HL-60 (cell line): ENCODE measurements around the gene TBC1D22A.

ENCODE experiments used
- DNase-seq, 2 experiments: peaks; one replicate each; pipeline ENCODE4 v3.0.0-alpha.2; 2010 to 2020; ENCODE audit warnings: low read depth in 1 of 2, low spot score in 1 of 2
- H3K27ac ChIP-seq: fragments of 250-450 bp; sonication (Bioruptor Pico); replicated peaks from 2 replicates; pipeline ENCODE4 v1.5.1; 2020; ENCODE audit warnings: mild to moderate bottlenecking, moderate library complexity
- H3K27me3 ChIP-seq: fragments of 250-450 bp; sonication (Bioruptor Pico); 2 replicates; pipeline ENCODE4 v1.5.1; 2021; ENCODE audit warnings: mild to moderate bottlenecking, moderate library complexity; ENCODE audit not compliant: insufficient read depth, poor library complexity, severe bottlenecking
- H3K4me3 ChIP-seq: replicated peaks from 2 replicates; pipeline ENCODE4 v1.5.1; 2011; ENCODE audit warnings: mild to moderate bottlenecking, control low read depth, low read length; ENCODE audit not compliant: insufficient read depth
- GABPA ChIP-seq: IDR thresholded peaks from 2 replicates; pipeline ENCODE4 v1.6.1; 2012; ENCODE audit warnings: low read depth
- POLR2AphosphoS5 ChIP-seq: IDR thresholded peaks from 2 replicates; pipeline ENCODE4 v1.6.1; 2012; ENCODE audit warnings: low read depth
- SPI1 ChIP-seq: IDR thresholded peaks from 2 replicates; pipeline ENCODE4 v1.6.1; 2012; ENCODE audit warnings: low read depth, mild to moderate bottlenecking, borderline replicate concordance
- TF ChIP-seq, protein P1 (sequence below): IDR thresholded peaks from 2 replicates; pipeline ENCODE4 v1.6.1; 2012; ENCODE audit warnings: low read depth; ENCODE audit not compliant: insufficient replicate concordance
- TF ChIP-seq, protein P2 (sequence below): IDR thresholded peaks from one replicate; pipeline ENCODE4 v1.5.1; 2011; ENCODE audit warnings: low read length, control low read depth, inconsistent platforms; ENCODE audit not compliant: insufficient read depth

The TBC1D22A gene

DNA sequence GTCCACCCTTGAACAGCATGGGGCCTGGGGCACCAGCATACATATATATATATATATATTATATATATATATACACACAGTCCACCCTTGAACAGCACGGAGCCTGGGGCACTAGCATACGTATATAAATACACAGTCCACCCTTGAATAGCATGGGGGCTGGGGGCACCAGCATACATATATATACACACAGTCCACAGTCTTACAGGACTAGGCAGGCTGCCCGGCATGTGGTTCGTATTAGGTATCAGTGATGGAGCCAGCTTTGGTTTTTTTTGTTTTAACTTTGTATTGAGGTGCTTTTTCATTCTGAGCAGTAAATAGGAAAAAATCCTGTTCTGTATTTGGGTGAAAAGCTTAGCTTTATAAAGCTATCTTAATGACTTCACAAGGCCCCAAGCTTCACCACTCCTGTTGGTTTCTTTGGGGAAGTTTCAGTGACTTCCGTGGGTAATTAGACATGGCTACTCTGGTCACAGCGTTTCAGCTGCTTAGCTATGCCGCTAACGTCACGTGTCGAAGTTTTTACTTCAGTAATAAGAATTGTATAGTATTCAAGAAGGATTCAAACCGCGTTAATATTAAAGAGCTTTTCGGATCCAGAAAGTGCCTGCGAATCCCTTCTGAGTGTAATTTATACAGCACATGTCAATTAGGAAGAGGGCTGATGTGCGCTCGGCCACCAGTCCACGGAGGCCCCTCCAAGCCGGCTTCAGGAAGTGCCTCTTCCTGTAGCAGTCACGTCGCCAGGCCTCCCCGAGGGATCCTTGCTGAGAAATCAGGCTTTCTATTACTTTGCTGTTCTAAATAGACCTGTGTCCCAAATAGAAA is 179.7 kb downstream of the TBC1D22A start:
- DNase-seq = peak in 1 of 2 experiments; percentile 35
- TF ChIP-seq POLR2AphosphoS5 = no peak
- TF ChIP-seq GABPA = peak; percentile 53; the same call in 1 of the 2 replicates
- Histone ChIP-seq H3K4me3 (no peak overlapping the region), H3K27ac (peak overlapping the region; percentile 63), H3K27me3 (no peaks in the 10 kb centered on the region)

DNA sequence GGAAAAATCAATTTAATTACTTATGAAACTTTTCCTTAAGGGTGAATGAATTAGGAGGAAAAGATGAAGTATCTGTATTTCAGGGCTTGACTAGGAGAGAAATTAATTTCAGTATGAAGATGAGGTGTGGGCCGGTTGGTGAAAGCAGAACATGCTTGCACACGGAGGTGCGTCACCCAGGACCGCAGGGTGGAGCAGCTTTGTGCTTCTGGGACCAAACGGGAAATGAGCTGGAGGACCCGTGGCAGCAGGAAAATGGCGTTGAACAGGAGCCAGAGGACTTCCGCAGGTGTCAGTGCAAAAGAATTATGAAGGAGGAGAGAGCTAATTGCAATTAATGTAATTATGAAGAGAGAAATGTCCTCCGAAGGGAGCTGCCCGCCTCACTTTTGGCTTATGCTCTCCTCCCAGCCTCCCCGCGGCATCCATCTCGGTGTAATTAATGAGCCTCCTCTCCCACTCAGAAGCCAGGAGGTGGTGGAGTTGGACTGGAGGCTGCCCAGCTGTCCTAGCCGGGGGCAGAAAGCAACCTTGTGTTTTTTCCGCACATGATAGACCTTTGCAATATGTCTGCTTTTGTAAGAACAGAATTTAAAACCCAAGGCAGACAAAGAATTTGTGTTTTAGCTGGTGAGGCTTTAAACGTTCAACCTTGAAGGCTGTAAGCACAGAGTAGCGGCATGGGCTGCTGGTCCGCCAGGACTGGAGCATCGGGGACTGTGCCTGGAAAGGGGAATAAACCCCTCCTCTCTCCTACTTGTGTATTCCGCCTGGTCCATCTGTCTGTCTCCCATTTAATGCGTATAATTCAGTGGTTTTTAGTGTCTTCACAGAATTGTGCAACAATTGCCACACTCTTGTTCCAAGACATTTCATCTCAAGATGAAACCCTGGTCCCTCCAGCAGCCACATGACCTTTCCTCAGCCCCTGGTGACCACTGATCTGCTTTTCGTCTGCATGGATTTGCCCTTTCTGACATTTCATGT is 180.6 kb downstream of the TBC1D22A start:
- DNase-seq = peak in 1 of 2 experiments; percentile 12
- peak overlapping the region; percentile 63 for H3K27ac ChIP-seq
- no peaks in the 10 kb centered on the region for H3K27me3 ChIP-seq
- no peak overlapping the region for H3K4me3 ChIP-seq
- TF ChIP-seq GABPA (no peak), SPI1 (no peak), POLR2AphosphoS5 (no peak)
- TF ChIP-seq, protein P1, sequence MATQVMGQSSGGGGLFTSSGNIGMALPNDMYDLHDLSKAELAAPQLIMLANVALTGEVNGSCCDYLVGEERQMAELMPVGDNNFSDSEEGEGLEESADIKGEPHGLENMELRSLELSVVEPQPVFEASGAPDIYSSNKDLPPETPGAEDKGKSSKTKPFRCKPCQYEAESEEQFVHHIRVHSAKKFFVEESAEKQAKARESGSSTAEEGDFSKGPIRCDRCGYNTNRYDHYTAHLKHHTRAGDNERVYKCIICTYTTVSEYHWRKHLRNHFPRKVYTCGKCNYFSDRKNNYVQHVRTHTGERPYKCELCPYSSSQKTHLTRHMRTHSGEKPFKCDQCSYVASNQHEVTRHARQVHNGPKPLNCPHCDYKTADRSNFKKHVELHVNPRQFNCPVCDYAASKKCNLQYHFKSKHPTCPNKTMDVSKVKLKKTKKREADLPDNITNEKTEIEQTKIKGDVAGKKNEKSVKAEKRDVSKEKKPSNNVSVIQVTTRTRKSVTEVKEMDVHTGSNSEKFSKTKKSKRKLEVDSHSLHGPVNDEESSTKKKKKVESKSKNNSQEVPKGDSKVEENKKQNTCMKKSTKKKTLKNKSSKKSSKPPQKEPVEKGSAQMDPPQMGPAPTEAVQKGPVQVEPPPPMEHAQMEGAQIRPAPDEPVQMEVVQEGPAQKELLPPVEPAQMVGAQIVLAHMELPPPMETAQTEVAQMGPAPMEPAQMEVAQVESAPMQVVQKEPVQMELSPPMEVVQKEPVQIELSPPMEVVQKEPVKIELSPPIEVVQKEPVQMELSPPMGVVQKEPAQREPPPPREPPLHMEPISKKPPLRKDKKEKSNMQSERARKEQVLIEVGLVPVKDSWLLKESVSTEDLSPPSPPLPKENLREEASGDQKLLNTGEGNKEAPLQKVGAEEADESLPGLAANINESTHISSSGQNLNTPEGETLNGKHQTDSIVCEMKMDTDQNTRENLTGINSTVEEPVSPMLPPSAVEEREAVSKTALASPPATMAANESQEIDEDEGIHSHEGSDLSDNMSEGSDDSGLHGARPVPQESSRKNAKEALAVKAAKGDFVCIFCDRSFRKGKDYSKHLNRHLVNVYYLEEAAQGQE = no peak
- TF ChIP-seq, protein P2, sequence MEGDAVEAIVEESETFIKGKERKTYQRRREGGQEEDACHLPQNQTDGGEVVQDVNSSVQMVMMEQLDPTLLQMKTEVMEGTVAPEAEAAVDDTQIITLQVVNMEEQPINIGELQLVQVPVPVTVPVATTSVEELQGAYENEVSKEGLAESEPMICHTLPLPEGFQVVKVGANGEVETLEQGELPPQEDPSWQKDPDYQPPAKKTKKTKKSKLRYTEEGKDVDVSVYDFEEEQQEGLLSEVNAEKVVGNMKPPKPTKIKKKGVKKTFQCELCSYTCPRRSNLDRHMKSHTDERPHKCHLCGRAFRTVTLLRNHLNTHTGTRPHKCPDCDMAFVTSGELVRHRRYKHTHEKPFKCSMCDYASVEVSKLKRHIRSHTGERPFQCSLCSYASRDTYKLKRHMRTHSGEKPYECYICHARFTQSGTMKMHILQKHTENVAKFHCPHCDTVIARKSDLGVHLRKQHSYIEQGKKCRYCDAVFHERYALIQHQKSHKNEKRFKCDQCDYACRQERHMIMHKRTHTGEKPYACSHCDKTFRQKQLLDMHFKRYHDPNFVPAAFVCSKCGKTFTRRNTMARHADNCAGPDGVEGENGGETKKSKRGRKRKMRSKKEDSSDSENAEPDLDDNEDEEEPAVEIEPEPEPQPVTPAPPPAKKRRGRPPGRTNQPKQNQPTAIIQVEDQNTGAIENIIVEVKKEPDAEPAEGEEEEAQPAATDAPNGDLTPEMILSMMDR = no peak

DNA sequence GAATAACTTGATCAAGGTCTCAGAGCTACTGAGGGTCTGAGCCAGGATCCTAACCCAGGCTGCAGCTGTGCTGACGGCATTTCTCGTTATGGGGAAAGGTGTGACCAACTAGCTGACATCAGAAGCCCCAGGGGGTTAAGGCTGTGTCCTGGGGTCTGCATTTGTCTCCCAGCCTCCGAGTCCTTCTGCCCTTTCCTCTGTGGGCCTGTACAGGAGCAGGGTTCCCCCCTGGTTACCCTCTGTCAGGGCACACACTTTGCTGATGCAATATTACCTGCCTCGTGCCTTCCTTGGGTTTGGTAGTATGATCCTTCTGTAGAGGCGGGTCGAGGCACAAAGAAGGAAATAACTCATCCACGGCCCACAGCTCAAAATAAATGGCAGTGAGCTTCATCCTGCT is 183.0 kb downstream of the TBC1D22A start:
- no peak for TF ChIP-seq GABPA
- no peak for TF ChIP-seq POLR2AphosphoS5
- no peak for TF ChIP-seq SPI1
- TF ChIP-seq, protein P1 = no peak
- TF ChIP-seq, protein P2 = no peak
- Histone ChIP-seq H3K27ac (no peak overlapping the region), H3K27me3 (no peaks in the 10 kb centered on the region), H3K4me3 (no peak overlapping the region)
- DNase-seq = no peak
